NB4 (cell line): ENCODE results near the gene HDAC4.

Source experiments
- DNase-seq: peaks from one replicate; pipeline ENCODE4 v3.0.0; 2010; ENCODE audit warnings: low read depth
- H3K4me3 ChIP-seq: one replicate; pipeline ENCODE4 v1.5.1; 2011; ENCODE audit warnings: mild to moderate bottlenecking, low read depth, low read length, moderate library complexity
- CTCF ChIP-seq: IDR thresholded peaks from one replicate; pipeline ENCODE4 v1.5.1; 2012; ENCODE audit warnings: low read depth, low read length
- MAX ChIP-seq: IDR thresholded peaks from 2 replicates; pipeline ENCODE4 v1.6.1; 2011; ENCODE audit warnings: low read depth, low read length
- MYC ChIP-seq: IDR thresholded peaks from 2 replicates; pipeline ENCODE4 v1.6.1; 2011; ENCODE audit warnings: low read depth, low read length
- POLR2A ChIP-seq: IDR thresholded peaks from 2 replicates; pipeline ENCODE4 v1.6.1; 2011; ENCODE audit warnings: mild to moderate bottlenecking; ENCODE audit not compliant: insufficient read length; ENCODE audit errors: extremely low read depth

Gene HDAC4

DNA sequence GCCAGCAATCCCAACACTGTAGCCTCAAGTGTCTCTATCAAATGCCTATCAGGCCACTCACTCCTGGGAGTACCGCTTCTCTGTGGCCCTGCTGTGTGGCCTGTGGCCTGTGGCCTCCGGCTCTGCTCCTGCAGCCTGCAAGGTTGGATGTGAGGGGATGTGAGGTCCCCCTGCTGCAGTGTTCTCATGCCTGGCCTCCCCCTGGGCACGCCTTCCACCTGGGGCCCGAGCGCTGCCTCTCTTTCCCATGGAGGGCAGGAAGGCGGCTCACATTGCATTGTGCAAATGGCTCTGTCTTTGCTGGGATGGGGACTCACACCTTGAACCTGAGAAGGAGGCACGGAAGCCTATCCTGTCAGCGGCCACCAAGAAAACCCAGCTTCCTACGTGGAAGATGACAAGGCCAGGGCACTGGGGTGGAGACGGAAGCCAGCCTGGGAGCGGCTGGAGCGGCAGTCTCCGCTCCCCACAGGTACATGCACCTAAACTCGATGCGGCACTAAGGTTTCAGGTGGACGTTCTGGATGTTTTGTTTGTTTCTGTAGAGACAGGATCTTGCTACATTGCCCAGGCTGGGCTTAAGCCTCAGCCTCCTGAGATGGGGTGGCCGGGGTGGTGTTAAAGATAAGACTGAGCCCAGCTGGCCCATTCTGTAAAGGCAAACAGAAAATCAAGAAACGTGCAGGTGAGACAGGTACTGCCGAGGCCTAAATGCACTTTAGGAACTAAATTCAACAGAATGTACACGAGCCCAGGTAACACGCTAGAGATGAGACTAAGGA is 140.1 kb downstream of the HDAC4 start:
- no peak for DNase-seq
- H3K4me3 ChIP-seq = no peak overlapping the region
- TF ChIP-seq MYC (no peak), MAX (no peak), CTCF (no peak), POLR2A (no peak)

DNA sequence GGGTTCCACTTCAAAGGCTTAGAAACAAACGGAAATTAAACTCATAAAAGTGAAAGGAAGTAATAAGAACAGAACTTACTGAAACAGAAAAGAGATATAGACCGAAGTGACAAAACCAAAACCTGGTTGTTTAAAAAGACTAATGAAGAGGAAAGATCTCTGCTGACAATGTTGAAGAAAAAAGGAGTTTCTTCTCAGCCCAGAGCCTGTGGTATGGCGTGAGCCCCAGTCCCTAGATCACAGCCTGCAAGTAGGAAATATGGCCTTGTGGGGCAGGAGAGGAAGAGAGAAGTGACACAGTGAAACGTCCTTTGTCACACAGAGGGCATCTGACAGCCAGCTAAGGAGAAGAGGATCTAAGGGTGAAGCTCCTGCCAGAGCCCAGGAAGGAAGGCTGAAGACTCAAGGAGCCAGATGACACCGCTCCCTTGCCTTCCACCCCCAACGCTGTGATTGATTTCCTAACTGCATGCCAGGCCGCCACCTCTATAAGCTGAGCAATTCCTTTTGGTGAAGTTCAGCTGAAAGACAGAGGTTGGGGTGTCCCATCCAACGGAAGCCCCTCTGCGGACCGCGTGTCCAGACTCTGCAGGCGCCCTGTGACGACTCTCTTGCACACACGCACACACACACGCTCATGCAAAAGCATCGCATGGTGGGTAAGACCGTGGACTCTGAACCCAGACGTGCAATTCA is 141.1 kb downstream of the HDAC4 start:
- peak; percentile 84 for DNase-seq
- no peak overlapping the region for H3K4me3 ChIP-seq
- TF ChIP-seq MAX (no peak), MYC (no peak)

DNA sequence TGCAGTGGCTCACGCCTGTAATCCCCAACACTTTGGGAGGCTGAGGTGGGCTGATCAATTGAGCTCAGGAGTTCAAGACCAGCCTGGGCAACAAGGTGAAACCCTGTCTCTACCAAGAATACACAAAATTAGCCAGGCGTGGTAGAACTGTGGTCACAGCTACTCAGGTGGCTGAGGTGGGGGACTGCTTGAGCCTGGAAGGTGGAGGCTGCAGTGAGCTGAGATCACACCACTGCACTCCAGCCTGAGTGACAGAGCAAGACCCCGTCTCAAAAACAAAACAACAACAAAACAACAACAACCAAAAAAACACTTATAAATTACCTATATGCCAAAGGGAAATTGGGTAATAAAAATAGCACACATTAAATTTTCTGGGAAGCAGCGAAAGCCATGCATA is 141.6 kb downstream of the HDAC4 start:
- no peak overlapping the region for H3K4me3 ChIP-seq
- no peak for DNase-seq
- TF ChIP-seq POLR2A = no peak
- no peak for TF ChIP-seq MAX
- TF ChIP-seq MYC = no peak
- TF ChIP-seq CTCF = no peak

- H3K4me3 ChIP-seq = peak overlapping the region; percentile 8
- TF ChIP-seq POLR2A = no peak
- TF ChIP-seq CTCF = no peak
- no peak for TF ChIP-seq MAX
- no peak for TF ChIP-seq MYC
- DNase-seq = peak; percentile 79
These were observed 142.6 kb downstream of the HDAC4 start for GRCh38 chr2:239258248-239258647.

- no peak overlapping the region for H3K4me3 ChIP-seq
- peak; percentile 93 for DNase-seq
- no peak for TF ChIP-seq POLR2A
- peak; percentile 5; the same call in 1 of the 2 replicates for TF ChIP-seq MYC
These were observed 143.3 kb downstream of the HDAC4 start for GRCh38 chr2:239257511-239257937.

DNA sequence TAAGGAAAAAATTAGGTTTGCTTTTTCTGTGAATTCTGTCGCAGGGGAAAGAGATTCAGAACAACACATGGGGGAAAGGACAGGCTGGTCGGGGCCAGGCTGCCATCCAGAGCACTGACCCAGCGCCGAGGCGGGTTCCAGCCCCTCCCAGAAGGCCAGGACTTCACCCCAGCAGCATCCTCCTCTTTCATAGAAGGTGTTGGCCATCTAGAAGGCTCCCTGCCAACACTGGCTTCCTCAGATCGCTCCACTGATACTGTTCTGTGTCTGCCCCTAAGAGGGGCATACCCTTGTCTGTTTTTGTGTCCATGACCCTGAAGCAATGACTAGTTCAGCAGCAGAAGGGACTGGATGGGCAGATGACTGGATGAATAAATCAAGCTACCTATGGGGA is 144.5 kb downstream of the HDAC4 start:
- TF ChIP-seq MAX = no peak
- no peak for TF ChIP-seq CTCF
- no peak for TF ChIP-seq MYC
- no peak for TF ChIP-seq POLR2A
- DNase-seq = no peak
- no peak overlapping the region for H3K4me3 ChIP-seq
